ENCODE results near the gene PREX1.

GRCh38 chr20:48731536-48731935 is 96.3 kb downstream of the PREX1 start:
- TF ChIP-seq CTCF (conservative IDR thresholded peaks at IDR 0.05; ENCODE audit: low read depth in 2 of 2) = no peak
- no peak for TF ChIP-seq CREB1 (CRISPR knock-in tag; IDR thresholded peaks at IDR 0.05; ENCODE audit: low read depth)
- no peak for TF ChIP-seq POLR2AphosphoS5 (IDR thresholded peaks at IDR 0.05; ENCODE audit: low read depth)
- TF ChIP-seq EZH2 (IDR thresholded peaks at IDR 0.05; ENCODE audit: low read depth, unreplicated experiment) = no peak
